Effector CD4-positive, alpha-beta T cell (primary cell): ENCODE measurements around the gene COPE.
A peak's percentile ranks its signal among the peaks of the same experiment; 100 is the strongest.
"Not testable (repeated sequence)": the region's sequence is repeated elsewhere in the genome, so short reads cannot be mapped to it uniquely, and the experiment has no call there.

Experiments used
- DNase-seq: peaks from one replicate; pipeline ENCODE4 v3.0.0-alpha.2; 2020
- total RNA-seq: gene quantifications from one replicate; lab custom pipeline; 2026; lab: John Stamatoyannopoulos, UW

COPE gene
- total RNA-seq = 51.2 reads per million, percentile 69 among the genes with 10 or more reads in this experiment

DNA sequence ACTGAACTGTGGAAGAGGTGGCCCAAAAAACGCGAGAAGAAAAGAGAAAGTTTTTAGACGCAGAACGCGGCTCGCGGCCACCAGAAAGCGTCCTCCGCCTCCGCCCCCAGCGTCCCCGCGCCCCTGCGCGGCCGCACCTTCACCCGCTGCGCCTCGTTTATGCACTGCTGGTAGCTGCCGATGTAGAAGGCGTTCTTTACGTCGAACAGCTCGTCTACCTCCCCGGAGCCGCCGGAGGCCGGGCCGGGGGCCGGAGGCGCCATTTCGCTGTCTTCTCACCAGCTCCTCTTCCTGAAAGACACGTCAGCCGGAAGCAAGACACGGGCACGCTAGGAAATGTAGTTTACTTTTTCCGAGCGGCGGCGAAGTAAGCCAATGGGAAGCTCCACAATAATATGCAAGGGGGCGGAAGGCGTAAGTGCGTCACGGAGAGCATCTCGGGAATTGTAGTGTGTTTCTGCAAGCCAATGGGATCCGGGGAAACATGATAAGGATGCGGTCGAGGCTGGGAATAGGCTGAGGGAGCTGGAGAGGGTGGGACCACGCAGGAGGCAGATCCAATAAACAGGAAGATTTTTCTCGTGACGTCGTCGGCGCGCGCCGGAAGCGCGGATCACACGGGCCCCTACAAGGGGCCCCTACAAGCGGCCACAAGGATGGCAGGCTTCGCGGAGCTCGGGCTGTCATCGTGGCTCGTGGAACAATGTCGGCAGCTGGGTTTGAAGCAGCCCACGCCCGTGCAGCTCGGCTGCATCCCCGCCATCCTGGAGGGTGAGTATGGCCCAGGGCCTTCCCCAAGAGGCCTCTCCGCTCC, at the start of gene COPE, which contains the start of gene DDX49:
Gene COPE, minus strand, starts transcription at position 302 of the 814 bp plus-strand sequence. Its CDS starts 39 bp downstream, at position 263.
Gene DDX49, plus strand, starts transcription at position 630 of the 814 bp plus-strand sequence. Its CDS starts 27 bp downstream, at position 657.
- peak; percentile 96 for DNase-seq

DNA sequence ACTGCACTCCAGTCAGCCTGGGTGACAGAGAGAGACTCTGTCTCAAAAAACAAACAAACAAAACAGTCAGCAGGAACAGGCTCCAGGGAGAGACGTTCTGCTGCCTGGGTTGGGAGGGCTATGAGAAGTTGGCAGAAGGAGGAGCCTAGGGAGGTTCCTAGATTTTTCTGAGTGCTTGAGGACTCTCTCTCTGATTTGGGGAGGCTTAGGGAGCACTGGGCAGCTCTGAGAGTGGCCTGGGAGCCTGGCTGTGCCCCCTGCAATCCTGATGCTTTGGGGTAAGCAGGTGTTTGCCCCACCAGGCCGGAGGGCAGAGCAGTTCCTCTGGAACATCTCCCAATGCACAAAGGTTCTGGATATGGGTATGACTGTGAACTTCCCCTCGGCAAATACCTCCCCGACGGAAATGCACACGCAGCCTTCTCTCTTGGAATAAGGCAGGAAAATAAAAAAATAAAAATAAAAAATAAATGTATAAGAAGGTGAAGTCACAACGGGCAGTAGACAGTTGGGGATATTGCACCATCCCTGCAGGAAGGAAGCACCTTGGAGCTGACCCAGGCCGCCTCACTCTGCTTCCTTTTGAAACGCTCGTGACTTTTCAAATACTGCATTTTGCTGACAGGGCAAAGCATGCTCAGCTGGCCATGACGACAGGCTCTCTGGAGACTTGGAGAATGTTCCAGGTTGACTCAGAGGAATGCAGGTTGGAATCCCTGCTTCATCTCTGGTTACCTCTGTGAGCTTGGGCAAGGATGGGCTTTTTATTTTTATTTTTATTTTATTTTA, 48.4 kb upstream of the COPE start:
- no peak for DNase-seq

DNA sequence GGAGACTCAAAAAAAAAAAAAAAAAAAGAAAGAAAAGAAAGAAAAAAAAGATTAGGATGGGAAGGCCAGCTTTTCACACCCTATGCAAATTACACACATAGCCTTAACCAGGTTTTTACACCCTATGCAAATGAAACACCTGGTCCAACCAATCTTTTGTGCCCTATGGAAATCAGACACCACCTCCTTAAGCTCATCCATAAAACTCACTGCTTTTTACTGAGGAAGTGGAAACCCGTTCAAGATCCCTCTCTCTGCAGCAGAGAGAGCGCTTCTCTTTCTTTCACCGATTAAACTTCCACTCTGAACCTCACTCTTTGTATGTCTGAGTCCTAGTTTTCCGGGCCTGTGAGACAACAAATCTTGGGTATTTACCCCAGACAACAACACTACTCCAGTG, 47.1 kb upstream of the COPE start:
- no peak for DNase-seq

DNA sequence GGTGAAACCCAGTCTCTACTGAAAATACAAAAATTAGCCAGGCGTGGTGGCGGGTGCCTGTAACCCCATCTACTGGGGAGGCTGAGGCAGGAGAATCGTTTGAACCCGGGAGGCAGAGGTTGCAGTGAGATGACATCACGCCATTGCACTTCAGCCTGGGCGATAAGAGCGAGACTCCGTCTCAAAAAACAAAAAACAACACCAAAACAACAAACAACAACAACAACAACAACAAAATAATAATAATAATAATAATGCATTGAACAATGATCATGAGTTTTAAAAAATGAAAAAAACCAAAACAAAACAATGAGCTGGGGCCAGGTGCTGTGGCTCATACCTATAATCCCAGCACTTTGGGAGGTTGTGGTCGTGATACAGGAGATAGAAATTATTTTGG, 44.9 kb upstream of the COPE start:
- DNase-seq = no peak

DNA sequence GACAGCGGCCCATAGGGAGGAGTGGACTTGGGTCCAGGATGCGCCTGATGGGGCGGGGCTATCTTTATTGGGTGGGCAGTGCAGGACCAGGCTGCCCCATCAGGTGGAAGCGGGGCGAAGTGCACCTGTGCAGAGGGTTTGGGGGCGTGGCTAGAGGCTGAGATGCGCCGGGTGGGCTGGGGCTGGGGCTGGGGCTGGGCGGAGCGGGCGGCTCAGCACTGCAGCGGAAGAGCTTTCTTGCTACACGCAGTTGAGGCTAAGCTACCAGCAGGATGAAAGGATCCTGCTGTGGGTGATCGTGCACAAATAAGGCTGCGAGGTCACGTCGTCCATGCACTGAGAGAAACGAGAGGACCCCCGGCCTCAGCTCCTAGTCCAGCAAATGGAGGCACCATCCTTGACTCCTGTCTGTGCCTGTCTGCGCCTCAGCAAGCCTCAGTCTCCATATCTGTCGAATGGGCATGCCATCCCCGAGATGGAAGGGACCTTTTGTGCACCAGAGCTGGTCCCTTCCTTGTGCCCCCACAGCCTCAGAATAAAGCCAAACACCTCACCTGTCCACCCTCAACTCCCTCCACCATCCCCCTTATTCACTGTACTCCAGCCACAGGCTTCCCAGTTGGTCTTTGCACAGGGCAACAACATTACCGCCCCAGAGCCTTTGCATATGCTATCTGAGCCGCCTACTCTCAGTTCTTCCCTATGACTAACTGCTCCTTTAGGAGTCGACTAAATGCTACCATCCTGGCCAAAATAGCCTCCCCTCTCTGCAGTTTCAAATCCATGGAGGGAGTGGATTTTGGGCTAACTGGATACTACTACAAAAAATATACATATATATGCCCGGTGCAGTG, 42.8 kb upstream of the COPE start:
- DNase-seq = no peak

DNA sequence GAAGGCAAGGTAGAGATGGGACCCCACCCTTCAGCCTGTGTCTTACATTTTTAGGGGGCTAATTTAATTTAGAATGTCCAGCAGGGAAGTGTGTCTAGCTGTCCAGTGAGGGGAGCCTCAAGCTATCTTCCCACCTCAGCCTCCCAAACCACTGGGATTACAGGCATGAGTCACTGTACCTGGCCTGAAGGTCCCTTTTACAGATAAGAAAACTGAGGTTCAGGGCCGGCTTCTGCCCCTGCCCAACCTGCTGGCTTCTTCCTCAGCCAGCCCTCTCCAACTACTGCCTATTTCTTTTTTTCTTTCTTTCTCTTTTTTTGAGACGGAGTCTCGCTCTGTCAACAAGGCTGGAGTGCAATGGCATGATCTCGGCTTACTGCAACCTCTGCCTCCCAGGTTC, 41.2 kb upstream of the COPE start:
- no peak for DNase-seq

DNA sequence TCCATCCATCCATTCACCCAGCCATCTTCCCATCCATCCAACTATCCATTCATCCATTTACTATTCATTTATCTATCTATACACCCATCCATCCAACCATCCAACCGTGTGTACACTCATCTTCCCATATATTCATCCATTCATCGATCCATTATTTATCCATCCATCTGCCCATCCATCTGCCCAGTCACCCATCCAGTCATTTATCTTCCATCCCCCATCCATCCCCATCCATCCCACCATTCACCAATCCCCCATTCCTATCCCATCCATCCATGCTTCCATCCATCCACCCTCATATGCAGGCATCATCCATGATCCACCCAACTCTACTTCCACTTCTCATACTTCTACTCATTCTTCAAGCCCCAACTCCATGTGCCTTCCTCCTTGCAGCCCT, 35.9 kb upstream of the COPE start:
- DNase-seq = no peak

DNA sequence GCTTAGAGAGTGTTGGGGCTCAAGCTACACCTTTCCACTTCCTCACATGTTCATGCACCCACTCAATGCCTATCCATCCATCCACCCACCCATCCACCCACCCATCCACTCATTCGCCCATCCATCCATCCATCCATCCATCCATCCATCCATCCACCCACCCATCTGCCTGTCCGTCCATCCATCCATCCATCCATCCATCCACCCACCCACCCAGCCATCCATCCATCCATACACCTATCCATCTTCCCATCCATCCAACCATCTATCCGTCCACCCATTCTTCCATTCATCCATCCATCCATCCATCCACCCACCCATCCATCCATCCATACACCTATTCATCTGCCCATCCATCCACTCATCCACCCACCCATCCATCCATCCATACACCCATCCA, 34.9 kb upstream of the COPE start:
- DNase-seq = no peak

DNA sequence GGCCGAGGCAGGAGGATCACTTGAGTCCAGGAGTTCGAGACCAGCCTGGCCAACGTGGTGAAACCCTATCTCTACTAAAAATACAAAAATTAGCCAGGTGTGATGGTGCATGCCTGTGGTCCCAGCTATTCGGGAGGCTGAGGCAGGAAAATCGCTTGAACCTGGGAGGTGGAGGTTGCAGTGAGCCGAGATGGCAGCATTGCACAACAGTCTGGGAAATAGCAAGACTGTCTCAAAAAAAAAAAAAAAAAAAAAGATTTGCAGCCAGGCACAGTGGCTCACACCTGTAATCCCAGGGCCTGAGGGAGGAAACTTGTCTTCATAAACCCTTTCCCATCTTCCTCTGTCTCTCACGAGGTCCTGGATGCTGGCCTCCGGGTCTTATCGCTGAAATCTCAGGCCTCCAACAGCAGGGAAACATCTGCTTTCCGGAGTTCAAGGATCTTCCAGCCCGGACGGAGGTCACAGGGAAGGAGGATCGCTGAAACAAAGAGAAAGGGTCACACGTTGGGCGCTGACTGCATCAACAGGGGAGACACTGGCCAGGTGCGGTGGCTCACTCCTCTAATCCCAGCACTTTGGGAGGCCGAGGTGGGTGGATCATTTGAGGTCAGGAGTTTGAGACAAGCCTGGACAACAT, 33.3 kb upstream of the COPE start:
- not testable (repeated sequence) for DNase-seq

DNA sequence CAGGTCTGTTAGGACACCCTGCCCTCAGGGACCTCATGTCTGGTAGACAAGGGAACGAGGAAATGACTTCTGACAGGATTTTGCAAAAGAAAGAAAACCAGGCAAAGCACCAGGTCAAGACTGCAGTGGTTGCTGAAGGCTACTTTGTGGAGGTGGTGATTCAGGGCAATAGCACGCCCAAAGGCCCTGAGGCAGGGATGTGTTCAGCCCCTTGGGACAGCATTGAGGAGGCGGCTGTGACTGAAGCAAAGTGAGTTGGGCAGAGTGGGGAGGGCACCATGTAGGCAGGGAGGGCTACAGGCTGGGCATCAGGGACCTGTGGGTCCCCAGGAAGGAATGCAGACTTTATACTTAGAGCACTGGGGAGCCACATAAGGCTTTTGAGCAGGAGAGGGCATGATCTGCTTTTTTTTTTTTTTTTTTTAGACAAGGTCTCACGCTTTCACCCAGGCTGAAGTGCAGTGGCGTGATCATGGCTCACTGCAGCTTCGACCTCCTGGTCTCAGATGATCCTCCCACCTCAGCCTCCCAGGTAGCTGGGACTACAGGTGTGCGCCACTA, 32.6 kb upstream of the COPE start:
- DNase-seq = no peak

DNA sequence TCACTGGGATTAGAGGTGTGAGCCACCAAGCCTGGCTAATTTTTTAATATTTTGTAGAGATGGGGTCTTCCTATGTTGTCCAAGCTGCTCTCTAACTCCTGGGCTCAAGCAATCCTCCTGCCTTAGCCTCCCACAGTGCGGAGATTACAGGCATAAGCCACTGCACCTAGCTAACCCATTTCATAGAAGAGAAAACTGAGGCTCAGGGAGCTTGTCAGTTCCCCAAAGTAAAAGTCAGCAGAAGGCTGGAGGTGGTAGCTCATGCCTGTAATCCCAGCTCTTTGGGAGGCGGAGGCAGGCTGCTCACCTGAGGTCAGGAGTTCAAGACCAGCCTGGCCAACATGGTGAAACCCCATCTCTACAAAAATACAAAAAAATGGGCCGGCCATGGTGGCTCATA, 30.7 kb upstream of the COPE start:
- DNase-seq = no peak

DNA sequence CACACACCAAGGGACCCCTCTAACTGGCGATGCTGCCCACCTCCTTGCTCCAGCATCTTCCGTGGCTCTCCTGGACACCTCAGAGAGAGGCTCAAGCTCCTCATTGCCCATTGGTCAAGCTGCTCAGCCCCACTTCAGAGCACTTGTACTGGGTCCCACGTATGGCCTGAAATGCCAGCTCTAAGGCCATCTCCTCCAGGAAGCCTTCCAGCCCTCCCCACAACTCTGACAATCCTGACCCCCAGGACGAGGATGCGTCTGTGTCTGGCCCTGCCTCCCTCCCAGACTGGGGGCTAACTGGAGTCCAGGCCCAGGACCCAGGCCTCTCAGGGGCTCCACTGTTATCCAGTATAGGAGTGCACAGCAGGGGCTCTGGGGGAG, 29.8 kb upstream of the COPE start:
- no peak for DNase-seq

DNA sequence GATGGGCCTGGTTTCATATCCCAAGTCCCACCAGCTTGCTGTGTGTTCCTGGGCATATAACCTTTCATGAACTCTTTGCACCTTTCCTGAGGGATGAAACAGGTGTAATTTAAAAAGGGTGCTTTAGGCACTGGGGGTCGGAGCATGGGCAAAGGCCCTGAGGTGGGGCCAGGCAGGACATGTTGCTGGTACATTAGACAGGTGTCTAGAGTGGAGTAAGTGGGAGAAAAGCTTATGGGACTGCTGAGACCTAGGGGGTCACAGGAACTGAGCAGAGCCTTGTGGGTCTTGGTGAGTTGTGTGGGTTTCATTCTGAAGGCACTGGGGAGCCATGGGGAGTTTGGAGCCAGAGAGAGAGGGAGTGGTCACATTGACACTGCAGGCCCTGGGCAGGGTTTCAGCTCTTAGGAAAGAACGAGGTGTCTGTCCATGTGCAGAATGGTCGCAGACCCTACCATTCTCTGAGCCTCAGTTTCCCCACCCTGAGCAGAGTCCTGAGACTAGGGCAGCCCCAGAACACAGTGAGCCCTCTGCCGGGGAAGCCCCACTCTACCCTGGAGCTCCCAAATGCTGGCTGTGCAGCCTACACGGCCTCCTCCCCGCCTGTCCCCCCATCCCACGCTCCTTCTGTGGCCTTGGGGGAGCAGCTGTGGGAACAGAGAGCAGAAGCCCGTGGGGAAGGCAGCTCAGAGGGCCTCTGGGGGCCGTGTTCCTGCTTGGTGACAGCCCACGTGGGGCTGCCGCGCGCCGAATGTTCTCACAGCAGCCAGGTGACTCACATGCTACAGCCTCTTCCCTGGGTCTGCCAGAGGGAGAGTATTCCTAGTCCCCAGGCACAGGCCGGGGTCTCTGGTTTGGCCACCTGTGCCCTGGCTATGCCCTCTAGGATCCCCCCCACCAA, 29.1 kb upstream of the COPE start:
- DNase-seq = no peak

DNA sequence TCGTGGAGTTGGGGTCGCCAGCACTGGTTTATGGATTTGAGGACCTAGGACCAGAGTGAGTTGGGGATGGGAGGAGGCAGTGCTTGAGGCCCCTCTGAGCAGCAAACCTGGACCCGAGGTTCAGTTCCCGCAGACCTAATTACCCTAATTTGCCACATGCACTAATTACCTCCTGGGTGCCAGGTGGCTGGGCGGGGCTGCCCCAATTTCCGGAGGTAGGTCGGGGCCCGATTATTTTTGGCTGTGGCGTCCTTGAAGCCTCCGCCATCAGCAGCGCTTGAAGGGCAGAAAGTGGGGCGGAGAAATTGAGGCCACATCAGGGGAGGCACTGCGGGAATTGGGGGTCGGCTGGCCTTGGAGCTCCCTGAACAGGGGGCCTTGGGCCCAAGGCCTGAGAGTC, 27.7 kb upstream of the COPE start:
- DNase-seq = no peak

DNA sequence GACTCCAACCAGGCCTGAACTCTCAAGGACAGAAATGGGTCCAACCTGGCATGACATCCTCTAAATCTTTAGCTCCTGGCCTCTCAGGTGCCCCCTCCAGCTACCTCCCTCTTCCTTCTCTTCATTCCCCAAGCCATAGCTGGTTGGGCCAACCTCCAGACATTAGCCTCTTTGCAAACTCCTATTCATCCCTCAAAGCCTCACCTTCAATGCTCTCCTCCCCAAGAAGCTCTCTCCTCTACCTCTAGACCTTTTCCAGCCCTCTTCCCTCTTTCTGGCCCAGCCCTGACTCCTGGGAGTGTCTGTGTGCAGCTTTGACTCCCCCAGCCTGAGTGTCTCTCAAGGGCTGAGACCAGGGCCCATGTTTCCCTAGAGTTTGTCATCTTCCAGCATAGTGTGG, 27.1 kb upstream of the COPE start:
- no peak for DNase-seq

DNA sequence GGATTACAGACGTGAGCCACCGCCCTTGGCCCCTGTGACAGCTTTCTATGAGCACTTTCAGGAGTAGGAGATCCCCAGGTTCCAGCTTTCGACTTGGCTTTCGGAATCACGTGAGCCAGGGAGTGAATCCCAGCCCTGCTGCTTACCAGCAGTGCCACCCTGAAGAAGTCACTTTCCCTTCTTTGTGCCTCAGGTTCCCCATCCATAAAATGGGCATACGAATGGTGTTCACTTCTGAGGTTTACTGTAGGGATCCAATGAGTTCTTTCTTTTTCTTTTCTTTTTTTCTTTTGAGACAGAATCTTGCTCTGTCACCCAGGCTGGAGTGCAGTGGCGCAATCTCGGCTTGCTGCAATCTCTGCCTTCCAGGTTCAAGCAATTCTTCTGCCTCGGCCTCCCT, 26.1 kb upstream of the COPE start:
- no peak for DNase-seq

DNA sequence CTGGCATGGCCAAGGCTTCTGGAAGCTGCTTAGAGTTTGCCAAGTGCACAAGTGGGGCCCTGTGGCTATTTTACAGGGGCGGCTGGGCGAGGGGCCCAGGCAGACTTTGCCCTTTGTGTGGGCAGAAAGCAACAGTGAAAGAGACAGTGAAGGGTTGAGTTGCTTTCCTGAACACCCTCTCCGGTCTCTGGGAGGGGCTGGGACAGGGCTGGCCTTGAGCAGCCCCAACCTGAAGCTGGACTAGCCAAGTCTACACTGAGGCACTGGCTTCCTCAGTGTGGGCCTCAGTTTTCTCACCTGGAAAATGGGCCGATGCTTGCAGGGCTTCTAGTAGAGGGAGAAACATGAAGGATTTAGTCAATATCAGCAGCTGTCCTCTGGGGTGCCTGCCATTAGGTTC, 24.3 kb upstream of the COPE start:
- DNase-seq = no peak

DNA sequence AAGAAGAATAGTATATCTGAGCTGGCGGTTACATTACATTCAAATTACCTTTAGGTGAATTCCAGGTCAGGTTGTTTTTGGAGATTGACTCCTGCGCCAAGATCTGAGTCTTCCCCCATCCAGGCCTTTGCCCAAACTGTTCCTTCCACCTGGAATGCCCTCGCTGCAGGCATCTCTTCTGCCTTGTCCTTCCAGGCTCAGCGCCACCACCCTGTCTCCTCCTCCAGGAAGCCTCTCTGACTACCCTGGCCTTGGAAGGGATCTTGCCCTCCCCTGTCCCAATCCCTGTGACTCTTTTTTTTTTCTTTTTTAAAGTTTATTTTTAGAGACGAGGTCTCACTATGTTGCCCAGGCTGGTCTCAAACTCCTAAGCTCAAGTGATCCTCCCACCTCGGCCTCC, 23.5 kb upstream of the COPE start:
- no peak for DNase-seq

DNA sequence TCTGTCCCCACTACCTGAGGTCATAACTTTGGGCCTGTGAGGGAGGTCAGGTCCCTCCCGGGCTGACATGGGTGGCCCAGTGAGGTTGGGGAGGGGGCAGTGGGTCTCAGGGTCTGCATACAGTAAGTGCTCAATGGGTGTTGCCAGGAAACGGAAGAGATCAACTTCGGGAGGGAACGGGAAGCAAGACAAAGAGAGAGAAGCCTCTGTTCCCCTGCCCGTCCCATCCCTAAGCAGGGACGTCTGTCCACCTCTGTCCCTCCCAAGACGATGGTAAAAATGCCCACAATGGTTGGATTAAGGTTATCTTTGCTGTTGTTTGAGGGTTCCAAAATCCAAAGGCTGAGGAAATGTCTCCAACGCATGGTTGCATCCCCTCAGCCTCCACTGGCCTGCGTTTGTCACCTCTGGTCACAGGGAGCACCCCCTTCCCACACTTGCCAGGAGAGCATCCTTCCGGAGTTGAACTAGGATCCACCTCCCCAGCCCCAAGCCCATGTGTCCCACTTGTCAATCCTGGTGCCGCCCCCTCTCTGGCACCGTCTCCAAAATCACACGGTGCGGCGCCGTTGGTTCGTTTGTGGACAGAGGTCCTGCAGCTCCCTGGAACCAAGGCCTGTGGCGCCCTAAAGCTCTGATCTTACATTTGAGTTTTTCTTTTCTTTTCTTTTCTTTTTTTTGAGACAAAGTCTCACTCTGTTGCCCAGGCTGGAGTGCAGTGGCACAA, 22.6 kb upstream of the COPE start:
- no peak for DNase-seq
